ENCODE measurements around the gene WWOX.

The WWOX gene

DNA sequence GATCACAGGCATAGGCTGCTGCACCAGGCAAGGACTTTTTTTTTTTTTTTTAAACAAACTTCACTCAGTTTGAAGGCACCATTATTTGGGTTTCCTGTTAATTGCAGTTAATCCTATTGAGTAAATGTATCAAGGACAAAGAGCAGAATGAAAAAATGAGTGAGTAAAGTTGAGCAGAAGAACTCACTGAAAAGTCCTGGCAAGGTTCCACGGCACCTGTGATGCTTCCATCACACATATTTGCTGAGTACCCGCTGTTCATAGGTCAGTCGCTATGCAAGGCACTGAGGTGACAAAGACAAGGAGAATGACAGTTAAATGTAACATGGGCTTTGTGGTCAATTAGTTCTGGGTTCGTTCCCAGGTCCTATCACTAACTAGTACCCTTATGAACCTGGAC lies 831.1 kb downstream of the WWOX start:
- no peak for DNase-seq

DNA sequence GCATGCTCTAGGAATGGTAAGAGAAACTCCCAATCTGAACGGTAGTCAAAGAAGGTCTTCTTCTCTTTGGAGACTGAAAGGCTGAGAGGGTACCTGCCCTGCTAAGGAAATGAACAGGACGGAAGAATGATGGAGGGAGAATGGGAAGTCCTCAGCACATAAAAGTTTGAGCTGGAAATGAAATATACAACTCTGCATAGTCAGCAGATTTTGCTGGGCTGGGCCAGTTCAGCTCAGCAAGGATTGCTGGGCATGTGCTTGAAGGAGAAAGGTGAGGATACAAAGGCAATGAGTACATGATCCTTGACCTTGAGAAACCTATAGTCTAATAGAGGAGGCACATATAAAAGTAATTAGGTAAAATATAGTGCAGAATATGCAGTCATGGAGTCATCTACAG lies 831.8 kb downstream of the WWOX start:
- DNase-seq: no peak

DNA sequence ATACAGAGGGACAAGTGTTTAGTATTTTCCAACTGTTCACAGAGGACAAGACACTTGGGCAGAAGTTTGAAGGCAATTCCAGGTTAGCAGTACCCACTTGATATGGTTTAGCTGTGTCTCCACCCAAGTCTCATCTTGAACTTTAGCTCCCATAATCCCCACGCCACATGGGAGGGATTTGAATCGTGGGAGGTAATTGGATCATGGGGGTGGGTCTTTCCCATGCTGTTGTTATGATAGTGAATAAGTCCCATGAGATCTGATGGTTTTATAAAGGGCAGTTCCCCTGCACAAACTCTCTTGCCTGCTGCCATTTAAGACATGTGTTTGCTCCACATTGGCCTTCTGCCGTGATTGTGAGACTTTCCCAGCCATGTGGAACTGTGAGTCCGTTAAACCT lies 832.2 kb downstream of the WWOX start:
- no peak for DNase-seq

DNA sequence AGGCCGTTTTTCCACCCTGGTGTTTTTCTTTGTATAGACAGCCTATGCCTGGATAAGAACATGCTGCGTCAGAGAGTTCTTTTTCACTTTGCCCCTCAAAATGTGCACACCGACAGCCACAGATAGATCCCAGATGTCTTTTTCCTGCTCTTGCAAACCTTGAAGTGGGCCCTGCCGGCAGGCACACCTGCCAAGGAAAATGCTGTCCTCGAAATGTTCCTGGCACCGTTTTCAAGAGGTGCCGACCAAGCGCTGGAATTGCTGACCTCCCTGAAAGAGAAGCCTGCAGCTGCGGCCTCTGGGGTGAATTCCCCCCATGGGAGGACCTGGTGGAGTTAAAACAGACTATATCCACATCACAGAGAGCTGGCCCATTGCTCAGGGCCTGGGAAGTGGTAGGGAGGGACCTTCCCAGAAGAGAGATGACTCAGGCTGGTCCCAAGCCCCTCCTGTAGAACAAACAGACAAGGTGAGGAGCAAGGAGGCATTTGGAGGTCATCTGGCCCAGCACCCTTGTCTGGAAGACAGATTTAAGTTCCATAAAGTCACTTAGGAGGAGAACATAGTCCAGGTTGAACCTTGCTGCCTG lies 833.0 kb downstream of the WWOX start:
- no peak for DNase-seq

DNA sequence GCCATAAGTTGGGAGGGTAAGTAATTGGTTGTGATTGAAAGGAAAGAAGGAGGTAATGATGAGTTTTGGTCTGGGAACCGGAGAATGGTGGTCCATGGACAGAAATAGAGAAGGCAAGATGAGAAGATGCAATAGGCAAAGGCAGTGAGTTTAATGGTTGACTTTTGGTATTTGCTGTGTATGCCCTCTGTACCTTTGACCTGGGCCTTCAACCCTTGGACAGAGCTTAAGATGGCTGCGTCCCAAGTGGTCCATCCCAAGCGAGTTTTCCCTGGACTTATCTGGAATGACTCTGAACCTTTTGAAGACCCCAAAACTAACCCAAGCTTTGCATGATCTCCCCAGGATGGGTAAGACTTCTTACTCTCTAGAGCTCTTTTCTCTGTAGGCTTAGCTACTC lies 836.6 kb downstream of the WWOX start:
- DNase-seq: no peak

DNA sequence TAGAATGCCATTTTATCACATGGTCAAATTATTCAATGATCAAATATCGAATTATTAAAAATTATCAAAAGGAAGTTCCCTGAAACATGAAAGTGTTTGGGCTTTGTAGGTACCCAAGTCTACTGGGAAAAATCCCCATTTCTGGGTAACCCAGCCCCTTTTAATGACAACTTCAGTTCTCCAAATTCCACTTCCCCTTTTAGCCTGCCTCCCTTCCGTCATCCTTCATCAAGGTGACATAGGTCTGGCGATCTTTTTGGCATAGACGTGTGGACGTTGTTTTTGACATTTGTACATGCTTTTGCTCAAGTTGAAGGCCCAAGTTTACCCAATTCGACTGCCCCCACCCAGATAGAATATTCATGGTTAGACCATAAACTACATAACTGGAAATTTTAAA lies 840.1 kb downstream of the WWOX start:
- no peak for DNase-seq

DNA sequence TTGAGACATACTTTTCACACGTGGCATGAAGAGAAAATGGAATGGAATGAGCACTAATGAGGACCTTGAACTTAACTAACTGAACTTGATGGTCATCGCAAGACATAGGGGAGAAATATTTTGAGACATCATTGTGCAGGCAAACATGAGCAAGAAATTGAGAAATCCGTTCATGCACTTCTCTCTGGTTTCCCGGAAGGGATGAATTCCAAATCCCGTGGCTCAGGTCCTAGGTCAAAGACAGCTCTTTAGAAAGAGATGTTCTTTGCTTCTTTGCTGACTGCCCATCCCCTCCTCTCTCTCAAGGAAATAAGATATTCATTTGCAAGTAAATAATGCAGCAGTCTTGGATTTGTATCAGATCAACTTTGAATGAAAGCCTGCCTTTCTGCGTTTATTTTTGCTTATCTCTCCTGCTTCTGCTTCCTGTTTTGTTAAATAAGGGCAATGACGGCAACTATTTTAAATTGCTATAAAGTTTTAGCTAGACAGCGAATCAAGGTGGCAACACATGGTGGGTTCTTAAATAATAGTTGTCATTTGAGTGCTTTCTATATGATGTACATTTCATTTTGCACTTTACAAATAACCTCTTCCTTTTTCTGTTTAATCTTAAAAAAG lies 843.3 kb downstream of the WWOX start:
- no peak for DNase-seq

DNA sequence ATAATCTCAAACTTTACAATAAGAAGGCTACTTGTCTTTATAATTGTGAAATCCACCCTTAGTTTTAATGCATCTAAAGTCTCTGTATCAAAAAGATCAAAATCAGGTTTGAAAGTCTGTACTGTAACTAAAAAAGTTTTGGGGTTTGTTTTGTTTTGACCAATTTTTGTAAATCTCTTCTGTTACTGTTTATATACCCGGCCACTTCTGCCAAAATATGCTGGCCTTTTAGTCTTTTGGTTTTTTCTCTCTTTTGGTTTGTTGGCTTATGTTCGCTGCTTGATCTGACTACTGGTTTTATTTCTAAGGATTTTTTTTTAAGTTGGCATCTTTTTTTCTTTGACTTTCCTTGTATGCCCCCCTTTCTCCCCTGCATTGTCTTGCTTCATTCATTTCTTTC lies 845.9 kb downstream of the WWOX start:
- DNase-seq: no peak

DNA sequence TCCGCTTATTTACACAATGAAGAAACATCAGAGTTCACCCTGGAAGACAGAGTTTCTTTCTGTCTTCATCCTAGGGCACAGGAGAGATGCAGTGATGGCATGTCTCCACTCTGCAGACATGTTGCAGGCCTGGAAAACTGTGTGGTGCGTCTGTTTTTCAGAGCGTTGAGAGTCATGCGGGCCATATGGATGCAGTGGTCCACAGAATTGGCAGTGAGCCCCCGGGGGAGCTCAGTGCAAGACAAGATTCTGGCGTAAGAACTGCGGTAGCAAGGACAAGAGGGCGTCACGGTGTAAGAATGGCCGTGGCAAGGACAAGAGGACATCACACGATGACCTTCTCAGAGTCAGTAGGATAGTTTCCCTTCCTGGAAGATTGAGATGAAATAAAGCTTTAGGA lies 847.1 kb downstream of the WWOX start:
- DNase-seq: no peak

DNA sequence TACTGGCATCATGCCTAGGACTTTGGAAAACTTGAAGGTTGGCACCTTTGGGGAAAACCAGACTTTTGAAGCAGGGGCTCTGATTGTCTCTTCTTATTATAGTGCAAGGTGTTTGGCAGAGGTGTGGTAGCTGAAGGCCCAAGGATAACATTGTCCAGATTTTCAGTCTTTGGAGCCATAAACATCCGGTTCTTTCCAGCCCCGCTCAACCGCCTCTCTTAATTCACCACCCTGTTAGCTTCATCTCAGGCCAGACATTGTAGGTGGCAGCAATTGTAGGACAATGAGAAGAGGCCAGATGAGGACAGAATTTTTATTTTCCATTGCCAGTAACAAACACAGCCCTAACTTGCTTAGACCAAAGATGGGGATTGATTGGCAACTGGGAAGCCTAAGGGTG lies 851.3 kb downstream of the WWOX start:
- DNase-seq: no peak

DNA sequence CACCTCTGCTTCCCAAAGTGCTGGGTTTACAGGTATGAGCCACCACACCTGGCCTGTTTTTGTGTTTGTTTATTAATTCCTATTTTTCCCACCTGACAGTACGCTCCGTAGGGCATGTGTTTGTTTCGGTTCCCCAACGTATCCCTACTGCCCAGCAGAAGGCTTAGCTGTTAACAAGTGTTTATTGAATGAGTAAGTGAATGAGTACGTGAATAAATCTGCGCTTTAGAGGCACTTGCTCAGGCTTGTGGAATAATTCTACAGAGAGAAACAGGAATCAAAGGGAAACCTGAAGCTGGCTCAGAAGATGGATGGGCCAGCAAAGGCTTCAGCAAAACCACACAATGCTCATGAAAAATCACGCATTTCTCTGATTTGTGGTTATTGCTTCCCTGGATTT lies 853.2 kb downstream of the WWOX start:
- no peak for DNase-seq

DNA sequence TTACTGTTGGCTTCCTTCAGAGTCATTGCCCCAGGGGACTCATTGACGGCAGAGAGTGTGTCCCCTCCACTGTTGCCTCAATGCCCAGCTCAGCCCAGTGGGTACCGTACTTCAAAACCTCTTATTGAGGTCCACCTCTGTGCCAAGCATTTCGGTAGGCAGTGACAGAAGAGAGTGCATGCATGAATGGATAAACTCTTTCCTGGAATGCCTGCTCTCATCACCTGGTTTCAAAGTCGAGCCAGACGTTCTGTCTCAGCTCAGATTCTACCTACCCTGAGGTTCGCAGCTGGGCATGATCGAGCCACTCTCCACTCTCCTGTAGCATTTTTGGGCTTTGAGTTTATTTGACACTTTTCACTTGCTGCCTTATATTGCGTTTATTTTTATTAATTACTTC lies 854.1 kb downstream of the WWOX start:
- DNase-seq: no peak

DNA sequence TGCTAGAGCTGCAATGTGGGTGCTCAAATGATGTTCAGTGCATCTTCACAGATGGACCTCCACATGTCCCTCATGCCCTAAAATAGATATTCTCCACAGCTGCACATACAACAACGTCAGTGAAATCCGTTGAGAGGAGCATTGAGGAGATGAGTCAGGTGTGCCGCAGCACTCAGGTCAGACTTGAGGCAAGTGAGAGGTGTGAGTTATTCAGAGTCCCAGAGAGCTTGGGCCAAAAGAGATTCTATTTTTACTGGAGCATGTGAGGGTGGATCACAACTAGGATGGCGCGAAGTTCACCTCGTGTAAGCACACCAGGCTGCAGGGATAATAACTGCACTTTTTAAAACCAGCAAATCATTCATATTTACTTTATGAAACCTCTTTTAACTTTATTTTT lies 855.8 kb downstream of the WWOX start:
- no peak for DNase-seq

DNA sequence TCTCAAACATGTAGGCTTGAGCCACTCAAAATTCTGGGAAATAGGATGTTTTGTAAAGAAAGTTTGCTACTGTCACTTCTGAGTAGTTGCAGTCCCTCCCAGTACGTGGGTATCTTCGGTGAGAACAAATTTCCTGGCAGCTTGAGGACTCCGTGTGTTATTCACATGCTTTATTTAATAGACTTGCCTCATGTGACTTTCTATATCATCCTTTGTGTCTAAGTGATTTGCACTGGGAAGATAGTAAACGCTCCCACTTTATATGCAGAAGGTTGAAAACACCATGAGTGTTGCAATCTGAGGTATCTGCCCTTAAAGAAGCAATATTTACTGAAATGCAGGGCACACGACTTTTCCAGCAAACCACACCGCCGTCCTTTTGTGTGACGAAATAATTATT lies 857.4 kb downstream of the WWOX start:
- peak; percentile 20 for DNase-seq

DNA sequence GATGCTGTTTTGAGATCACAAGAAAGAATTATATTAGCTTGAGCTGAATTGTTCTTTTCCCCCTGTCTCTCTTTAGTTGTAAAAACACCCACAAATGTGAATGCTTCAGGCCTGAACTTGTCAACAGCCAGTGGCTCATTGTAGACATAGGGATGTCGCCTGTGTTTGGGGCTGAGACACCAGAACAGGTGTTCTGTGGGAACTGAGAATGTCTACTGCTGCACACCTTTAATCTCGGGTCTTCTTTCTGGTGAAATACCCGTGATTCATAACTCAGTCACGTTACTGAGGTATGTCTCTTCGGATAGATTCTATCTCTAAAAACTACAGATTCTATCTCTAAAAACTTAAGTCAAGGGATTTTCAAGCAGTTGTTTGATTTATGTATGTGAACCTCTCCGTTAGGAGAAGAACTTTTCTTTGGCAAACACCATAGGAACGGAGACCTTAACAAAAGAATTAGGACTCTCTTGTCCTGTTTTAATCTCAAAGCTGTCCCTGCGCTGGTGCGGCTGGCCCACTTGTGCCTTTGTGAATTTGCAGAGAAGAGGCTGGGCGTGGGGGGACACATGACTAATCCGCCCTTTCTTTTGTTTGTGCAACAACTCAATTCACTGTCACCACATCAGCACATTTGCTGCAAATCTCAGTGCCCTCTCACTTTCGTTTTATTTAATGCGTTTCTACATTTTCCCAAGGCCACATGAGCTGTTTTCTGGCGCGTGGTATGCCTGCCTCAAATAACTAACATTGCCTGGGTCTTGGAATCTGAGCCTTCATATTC lies 858.1 kb downstream of the WWOX start:
- peak; percentile 58 for DNase-seq

DNA sequence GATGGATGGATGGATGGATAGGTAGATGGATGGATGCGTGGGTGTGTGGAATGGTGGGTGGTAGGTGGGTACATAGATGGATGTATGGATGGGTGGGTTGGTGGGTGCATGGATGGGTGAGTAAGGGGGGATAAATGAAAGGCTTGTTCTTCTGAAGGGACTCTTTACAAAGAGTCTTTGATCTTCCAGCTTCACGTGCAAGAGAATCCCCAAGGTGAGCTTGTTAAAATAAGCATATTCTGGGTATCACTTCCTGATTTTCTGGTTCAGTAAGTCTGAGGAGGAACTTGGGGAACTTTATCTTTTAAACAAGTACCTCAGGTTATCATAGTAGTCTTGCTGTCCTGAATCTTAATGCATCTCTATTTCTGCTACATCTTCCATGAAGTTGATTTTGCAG lies 862.0 kb downstream of the WWOX start:
- no peak for DNase-seq

DNA sequence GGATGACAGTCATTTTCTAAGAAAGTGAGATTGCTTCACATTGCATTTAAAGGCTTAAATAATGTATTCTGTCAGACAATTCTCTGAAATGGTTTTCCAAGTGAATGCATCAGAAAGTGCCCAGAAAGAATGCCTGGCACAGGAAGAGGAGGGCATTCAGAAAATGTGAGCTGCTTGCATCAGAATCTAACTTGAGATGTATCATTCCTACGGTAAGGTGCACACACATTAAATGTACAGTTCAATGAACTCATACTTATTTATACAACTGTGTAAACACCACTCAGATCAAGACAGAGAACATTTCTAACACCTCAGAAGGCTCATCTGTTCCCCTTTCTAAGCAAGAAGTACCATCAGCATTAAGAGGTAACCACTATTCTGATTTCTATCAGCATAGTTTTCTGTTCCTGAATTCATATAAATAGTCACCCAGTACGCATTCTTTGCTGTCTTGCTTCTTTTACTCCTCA lies 863.0 kb downstream of the WWOX start:
- DNase-seq: no peak

DNA sequence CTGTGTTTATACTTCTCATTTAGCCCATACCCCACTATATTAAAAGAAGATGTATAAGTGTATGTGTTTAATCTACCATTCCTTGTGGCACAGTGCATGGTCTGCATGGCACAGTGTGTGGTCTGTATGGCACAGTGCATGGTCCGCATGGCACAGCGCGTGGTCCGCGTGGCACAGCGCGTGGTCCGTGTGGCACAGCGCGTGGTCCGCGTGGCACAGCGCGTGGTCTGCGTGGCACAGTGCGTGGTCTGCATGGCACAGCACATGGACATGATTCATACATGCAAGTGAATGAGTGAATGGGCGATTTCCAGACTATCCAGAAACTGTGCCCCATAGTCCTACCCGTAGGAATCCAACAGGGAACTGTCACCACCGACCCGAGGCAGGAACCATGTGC lies 868.5 kb downstream of the WWOX start:
- no peak for DNase-seq

DNA sequence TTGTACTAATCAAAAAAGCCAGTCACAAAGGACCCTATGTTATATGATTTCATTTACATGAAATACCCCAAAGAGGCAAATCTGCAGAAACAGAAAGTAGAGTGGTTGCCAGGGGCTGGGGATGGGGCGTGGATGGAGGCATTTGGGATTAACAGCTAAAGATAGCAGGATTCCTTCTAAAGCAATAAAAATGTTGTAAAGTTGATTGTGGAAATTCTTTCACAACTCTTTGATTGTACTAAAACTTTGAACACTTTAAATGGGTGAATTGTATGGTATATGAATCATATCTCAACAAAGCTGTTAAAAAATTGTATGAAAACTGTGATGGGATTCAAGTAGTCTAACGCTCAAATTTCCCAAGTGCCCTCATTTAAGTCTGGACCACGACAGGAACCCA lies 870.3 kb downstream of the WWOX start:
- no peak for DNase-seq

DNA sequence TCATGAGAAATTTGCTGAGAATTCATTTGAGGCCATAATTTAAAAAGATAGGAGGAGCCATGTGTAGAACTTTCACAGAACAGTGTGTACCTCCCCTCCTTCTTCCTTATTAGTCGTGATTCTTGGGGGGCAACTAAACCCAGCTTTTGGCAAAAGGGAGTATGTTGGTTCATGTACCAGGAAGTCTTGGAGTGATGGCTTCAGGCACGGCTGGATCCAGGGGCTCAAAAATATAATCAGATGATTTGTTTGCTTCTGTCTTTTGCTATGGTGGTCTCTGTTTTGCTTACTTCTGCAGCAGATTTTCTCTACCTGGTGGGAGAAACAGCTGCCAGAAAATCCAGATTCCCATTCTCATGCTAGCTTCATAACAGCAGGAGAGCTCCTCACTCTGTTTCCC lies 871.2 kb downstream of the WWOX start:
- DNase-seq: no peak

DNA sequence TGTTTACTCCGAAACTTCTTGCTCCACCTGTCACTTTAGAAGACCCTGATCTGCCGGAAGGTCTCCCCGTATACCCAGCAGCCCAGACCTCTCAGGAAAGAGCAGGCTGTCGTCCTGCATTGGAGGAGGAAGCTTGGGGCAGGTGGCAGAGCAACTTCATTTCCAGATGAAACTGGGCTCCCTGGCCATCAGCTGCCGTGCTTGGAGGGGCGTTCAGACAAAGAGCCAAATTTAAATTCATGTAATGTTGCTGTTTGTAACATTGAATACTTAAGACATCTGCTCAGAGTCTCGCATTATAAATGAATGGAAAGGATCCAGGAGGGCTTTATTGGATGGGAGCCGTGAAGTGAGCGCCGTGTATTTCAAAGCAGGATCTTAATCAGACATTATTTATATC lies 872.6 kb downstream of the WWOX start:
- DNase-seq: no peak

DNA sequence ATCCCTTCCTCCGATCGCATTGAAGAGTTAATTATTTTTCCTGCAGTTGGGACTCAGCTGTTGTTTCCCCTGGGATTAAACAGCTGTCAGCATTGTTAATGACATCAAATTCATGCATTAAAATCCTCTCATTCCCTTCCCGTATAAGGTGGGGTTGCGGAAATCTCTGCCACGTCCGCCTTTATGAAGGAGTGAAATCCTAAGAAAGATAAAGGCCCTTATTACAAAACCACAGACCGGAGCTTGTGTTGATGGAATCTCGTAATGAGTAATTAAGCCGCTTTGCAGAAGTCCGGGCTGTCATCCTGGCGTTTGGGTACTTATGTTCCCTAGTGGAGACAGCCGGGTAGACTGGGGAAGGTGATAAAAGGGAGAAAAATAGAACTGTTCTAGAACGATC lies 873.5 kb downstream of the WWOX start:
- DNase-seq: peak; percentile 68

DNA sequence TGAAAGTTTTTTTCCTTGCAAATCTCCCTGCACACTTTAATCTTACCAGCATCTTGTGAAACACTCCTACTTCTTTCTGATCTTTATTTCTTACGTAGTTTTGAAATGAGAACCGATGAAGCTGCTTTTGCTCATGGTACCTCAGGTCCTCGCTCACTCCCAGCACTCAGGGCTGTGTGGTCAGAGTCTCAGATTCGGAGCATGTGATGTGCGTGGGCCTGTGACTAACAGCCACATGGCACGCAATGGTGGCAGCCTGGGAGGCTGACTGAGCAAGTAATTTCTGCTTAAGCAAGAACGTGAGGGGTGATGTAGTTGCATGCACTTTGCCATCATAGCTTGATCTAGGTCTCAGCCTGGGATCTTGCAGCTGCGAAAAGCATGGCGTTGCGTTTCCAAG lies 876.8 kb downstream of the WWOX start:
- no peak for DNase-seq

DNA sequence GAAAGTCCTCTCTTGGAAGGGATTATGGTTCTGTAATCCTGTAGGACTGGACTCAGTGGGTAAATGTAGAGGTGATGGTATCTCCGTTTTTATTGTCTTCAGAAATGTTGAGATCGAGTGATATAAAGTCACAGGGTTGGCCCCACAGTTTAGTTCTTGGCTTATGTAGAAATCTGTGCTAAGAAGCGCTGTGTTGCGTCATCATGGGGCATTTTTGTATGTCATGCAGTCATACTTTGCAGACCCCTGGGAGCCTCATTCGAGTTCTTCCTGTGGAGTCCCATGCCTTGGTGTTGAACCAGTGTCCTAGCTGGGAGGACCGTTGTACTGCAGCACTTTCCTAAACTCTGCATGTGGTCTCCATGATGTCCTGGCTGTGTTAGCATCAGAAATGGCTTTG lies 881.4 kb downstream of the WWOX start:
- DNase-seq: no peak
